ENCODE data around the gene GDE1.

DNA sequence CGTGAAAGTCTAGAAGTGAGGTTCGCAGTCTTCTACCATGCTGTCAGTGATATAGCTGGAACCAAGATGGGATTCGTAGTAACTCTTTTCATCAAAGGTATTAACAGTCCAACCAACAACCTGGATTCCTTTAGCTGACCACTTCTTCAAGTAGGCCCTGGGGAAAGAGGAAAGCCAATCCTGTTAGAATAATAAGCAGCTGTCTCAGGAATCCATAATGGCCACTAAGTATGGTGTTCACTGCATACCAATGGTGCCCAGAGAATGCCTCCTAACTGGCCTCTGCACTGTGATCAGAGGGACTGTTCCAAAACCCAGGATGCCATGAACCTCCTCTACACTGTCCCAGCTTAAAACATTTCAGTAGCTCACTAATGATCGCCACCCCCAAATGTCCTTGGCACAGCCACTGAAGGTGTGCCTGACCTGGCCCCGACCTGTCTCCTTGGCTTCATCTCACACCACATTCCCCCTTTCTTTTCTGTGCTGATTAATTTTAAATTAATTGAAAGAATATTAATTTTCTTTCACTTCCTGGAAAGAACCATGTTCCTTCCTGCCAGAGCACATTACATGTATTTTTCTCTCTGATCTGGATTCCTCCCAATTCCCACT, 18.3 kb downstream of the GDE1 start:
- TF ChIP-seq, protein P1, sequence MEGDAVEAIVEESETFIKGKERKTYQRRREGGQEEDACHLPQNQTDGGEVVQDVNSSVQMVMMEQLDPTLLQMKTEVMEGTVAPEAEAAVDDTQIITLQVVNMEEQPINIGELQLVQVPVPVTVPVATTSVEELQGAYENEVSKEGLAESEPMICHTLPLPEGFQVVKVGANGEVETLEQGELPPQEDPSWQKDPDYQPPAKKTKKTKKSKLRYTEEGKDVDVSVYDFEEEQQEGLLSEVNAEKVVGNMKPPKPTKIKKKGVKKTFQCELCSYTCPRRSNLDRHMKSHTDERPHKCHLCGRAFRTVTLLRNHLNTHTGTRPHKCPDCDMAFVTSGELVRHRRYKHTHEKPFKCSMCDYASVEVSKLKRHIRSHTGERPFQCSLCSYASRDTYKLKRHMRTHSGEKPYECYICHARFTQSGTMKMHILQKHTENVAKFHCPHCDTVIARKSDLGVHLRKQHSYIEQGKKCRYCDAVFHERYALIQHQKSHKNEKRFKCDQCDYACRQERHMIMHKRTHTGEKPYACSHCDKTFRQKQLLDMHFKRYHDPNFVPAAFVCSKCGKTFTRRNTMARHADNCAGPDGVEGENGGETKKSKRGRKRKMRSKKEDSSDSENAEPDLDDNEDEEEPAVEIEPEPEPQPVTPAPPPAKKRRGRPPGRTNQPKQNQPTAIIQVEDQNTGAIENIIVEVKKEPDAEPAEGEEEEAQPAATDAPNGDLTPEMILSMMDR (IDR thresholded peaks at IDR 0.05; ENCODE audit: low read depth, low read length): no peak
- TF ChIP-seq, protein P2, sequence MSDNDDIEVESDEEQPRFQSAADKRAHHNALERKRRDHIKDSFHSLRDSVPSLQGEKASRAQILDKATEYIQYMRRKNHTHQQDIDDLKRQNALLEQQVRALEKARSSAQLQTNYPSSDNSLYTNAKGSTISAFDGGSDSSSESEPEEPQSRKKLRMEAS (IDR thresholded peaks at IDR 0.05; ENCODE audit: low read depth, low read length): no peak
- TF ChIP-seq POLR2A (IDR thresholded peaks at IDR 0.05; ENCODE audit: extremely low read depth, insufficient read length): no peak

Measured in NB4 (cell line).